Measurements from ENCODE around the gene BACE1.

DNA sequence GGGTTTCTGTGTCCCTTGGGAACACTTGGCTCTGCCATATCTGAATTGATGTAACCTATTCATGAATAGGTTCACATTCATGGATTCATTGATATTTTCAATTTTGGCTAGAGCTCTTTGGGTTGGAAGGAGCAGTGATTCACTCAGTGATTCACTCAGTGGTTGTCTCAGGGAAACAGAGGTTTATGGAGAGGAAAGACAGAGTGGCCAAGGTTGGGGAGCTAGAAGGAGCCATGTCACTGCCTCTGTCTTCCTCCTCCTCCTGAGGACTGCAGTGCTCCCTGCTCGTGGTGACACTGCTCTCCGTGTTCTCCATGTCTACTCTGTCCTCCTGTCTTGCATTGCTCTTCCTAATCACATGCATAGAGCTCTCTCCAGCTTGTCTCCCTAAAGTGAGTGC lies 29.0 kb upstream of the BACE1 start:
- TF ChIP-seq, protein P1, sequence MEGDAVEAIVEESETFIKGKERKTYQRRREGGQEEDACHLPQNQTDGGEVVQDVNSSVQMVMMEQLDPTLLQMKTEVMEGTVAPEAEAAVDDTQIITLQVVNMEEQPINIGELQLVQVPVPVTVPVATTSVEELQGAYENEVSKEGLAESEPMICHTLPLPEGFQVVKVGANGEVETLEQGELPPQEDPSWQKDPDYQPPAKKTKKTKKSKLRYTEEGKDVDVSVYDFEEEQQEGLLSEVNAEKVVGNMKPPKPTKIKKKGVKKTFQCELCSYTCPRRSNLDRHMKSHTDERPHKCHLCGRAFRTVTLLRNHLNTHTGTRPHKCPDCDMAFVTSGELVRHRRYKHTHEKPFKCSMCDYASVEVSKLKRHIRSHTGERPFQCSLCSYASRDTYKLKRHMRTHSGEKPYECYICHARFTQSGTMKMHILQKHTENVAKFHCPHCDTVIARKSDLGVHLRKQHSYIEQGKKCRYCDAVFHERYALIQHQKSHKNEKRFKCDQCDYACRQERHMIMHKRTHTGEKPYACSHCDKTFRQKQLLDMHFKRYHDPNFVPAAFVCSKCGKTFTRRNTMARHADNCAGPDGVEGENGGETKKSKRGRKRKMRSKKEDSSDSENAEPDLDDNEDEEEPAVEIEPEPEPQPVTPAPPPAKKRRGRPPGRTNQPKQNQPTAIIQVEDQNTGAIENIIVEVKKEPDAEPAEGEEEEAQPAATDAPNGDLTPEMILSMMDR (IDR thresholded peaks at IDR 0.05), result no peak
- TF ChIP-seq POLR2A (IDR thresholded peaks at IDR 0.05), result no peak
- TF ChIP-seq EP300 (IDR thresholded peaks at IDR 0.05), result no peak
- no peak for TF ChIP-seq POLR2AphosphoS5 (IDR thresholded peaks at IDR 0.05)

All from sigmoid colon (tissue), 4 donors.